ENCODE measurements around the gene TSFM. TPM values are rescaled to one million over a fixed set of nuclear protein-coding genes. Genes with fewer than 3 reads are reported as not detected.

Gene TSFM
- total and polyA plus RNA-seq, 9 of the 15 experiments (the other 6 are each of a cell fraction or from before 2014, with no cell fraction given) = 44.6 to 198 (median 60.2) TPM

DNA sequence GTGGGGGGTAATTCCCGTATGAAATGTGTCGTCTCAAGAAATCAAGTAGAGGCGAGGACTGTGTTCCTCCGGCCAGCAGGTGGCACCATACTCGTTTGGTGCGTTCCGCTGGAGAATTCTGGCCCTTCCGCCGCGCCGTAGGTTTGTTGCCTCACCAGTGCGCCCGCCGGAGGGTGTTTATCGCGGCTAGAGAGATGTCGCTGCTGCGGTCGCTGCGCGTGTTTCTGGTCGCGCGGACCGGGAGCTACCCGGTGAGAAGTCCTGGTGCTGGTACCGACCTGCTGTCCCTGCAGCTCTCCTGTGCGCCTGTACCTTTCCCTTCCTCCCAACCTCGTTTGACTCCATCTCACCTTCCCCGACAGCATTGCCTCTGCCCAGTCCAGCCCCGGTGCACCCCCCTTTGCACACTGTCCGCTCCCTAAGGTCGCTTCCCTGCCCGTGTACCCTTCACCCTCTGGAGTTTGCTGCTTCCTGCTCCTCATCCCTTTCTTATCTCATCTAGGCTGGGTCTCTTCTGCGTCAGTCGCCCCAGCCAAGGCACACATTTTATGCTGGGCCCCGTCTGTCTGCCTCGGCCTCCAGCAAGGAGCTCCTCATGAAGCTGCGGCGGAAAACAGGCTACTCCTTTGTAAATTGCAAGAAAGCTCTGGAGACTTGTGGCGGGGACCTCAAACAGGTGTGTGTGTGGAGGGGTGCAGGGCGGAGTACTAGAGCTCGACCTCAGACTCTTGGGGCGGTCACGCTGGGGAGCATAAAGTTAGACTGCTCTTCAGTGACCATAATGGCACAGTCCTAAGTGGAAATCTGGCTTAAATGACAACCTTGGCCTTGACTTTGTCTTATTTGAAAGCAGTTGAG, at the start of gene TSFM (continued):
- TF ChIP-seq ATF3 (IDR thresholded peaks at IDR 0.05) = peak; percentile 91
- TF ChIP-seq ATF3 (CRISPR knock-in tag; conservative IDR thresholded peaks at IDR 0.05) = peak; percentile 82; the same call in 1 of the 2 replicates
- peak; percentile 9 for TF ChIP-seq NUFIP1 (IDR thresholded peaks at IDR 0.05; ENCODE audit: partially characterized antibody)
- TF ChIP-seq HMG20A (CRISPR knock-in tag; conservative IDR thresholded peaks at IDR 0.05) = no peak
- TF ChIP-seq RBBP5 (IDR thresholded peaks at IDR 0.05; ENCODE audit: borderline replicate concordance, insufficient read depth, low read length, poor library complexity, severe bottlenecking) = peak; percentile 97
- TF ChIP-seq, protein P1, sequence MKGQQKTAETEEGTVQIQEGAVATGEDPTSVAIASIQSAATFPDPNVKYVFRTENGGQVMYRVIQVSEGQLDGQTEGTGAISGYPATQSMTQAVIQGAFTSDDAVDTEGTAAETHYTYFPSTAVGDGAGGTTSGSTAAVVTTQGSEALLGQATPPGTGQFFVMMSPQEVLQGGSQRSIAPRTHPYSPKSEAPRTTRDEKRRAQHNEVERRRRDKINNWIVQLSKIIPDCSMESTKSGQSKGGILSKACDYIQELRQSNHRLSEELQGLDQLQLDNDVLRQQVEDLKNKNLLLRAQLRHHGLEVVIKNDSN (CRISPR knock-in tag; IDR thresholded peaks at IDR 0.05) = 0 out of 2 replicates have a peak, but pooled peaks have one; percentile 20
- TF ChIP-seq HDAC2 (IDR thresholded peaks at IDR 0.05) = peak; percentile 86
- TF ChIP-seq GTF2F1 (IDR thresholded peaks at IDR 0.05; ENCODE audit: low read depth, low read length) = 0 out of 2 replicates have a peak, but pooled peaks have one; percentile 76
- TF ChIP-seq MIER1 (IDR thresholded peaks at IDR 0.05; ENCODE audit: low read depth) = 0 out of 2 replicates have a peak, but pooled peaks have one; percentile 23
- TF ChIP-seq MAFK (IDR thresholded peaks at IDR 0.05; ENCODE audit: low read length) = peak; percentile 2; the same call in 1 of the 2 replicates
- peak; percentile 65 for TF ChIP-seq TAF9B (IDR thresholded peaks at IDR 0.05; ENCODE audit: partially characterized antibody)
- peak; percentile 56 for TF ChIP-seq NCOR1 (IDR thresholded peaks at IDR 0.05)
- TF ChIP-seq MLX (CRISPR knock-in tag; conservative IDR thresholded peaks at IDR 0.05) = no peak
- 0 out of 2 replicates have a peak, but pooled peaks have one; percentile 51 for TF ChIP-seq ZNF282 (CRISPR knock-in tag; IDR thresholded peaks at IDR 0.05)
- TF ChIP-seq TEAD4 (IDR thresholded peaks at IDR 0.05; ENCODE audit: low read length) = peak; percentile 78
- no peak for TF ChIP-seq TEAD4 (CRISPR knock-in tag; IDR thresholded peaks at IDR 0.05; ENCODE audit: borderline replicate concordance)
- TF ChIP-seq ZNF408 (CRISPR knock-in tag; IDR thresholded peaks at IDR 0.05; ENCODE audit: low read depth) = no peak
- TF ChIP-seq ZFX (CRISPR knock-in tag; IDR thresholded peaks at IDR 0.05) = peak; percentile 43; the same call in 1 of the 2 replicates
- peak; percentile 82 for TF ChIP-seq GABPB1 (CRISPR knock-in tag; IDR thresholded peaks at IDR 0.05)
- peak; percentile 56; the same call in 1 of the 2 replicates for TF ChIP-seq L3MBTL2 (IDR thresholded peaks at IDR 0.05)
- TF ChIP-seq ZKSCAN1 (IDR thresholded peaks at IDR 0.05; ENCODE audit: low read depth, low read length) = peak; percentile 39; the same call in 1 of the 2 replicates
- TF ChIP-seq ZNF280A (IDR thresholded peaks at IDR 0.05; ENCODE audit: low read depth, partially characterized antibody) = no peak
- TF ChIP-seq FOXK2 (conservative IDR thresholded peaks at IDR 0.05 in 1 of 2, IDR thresholded peaks at IDR 0.05 in 1 of 2; ENCODE audit: low read depth in 2 of 2) = peak; percentile 97 to 99

Measured in K562 (cell line).